ENCODE results near the gene PLA2G2C.

PLA2G2C gene

GRCh38 chr1:20183616-20184271 is 2.6 kb downstream of the PLA2G2C start:
- no peak for DNase-seq (ENCODE audit: low read depth)

DNA sequence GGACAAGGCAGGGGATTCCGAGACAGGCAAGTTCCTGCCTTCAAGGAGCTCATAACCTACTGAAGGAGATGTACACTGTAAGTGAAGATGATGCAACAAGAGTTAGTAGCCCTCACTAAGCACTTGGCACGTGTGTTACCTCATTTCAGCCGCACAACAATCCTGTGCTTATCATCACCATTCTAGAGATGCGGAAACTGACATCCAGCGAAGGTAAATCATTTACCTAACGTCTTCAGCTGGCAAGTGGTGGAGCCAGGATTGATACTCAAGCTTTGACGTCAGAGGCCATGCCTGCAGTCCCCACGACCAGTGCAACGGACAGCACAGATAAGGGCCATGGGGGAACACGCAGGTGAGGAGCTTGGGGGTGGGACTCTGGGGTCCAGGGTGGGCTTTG is 3.3 kb downstream of the PLA2G2C start:
- DNase-seq (ENCODE audit: low read depth) = no peak

- DNase-seq (ENCODE audit: low read depth) = no peak
Observed at GRCh38 chr1:20182415-20182814, 3.9 kb downstream of the PLA2G2C start.

DNA sequence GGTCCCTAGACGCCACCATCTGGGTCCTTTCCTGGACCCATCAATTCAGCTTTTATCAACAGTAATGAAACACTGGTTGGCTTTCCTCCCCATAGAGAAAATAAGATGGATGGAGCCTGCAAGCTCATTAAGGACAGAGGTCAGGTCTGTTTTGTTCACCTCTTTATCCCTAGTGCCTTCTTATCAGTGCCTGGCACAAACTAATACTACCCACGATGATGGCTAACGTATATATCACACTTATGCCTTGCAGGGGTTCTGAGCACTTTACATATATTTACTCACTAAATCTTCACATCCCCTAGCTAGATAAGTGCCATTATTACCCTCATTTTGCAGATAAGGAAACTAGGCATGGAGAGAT is 5.5 kb downstream of the PLA2G2C start:
- DNase-seq (ENCODE audit: low read depth) = no peak

GRCh38 chr1:20180129-20180843 is 6.0 kb downstream of the PLA2G2C start:
- DNase-seq (ENCODE audit: low read depth) = no peak

DNA sequence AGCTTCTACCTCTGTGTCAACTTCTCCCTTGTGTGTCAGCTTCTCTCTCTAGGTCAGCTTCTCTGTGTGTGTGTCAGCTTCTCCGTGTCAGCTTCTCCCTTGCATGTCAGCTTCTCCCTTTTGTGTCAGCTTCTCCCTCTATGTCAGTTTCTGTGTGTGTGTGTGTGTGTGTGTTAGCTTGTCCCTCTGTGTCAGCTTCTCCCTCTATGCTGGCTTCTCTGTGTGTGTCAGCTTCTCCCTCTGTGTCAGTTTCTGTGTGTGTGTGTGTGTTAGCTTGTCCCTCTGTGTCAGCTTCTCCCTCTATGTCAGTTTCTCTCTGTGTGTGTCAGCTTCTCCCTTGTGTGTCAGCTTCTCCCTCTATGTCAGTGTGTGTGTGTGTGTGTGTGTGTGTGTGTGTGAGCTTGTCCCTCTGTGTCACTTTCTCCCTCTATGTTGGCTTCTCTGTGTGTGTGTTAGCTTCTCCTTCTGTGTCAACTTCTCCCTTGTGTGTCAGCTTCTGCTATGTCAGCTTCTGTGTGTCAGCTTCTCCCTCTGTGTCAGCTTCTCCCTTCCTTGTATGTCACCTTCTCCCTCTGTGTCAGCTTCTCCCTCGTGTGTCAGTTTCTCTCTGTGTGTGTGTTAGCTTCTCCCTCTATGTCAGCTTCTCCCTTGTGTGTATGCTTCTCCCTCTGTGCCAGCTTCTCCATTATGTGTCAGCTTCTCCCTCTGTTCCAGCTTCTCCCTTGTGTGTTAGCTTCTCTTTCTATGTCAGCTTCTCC is 6.8 kb downstream of the PLA2G2C start:
- DNase-seq (ENCODE audit: low read depth) = no peak

- no peak for DNase-seq (ENCODE audit: low read depth)
Observed at GRCh38 chr1:20178634-20179370, 7.5 kb downstream of the PLA2G2C start.

DNA sequence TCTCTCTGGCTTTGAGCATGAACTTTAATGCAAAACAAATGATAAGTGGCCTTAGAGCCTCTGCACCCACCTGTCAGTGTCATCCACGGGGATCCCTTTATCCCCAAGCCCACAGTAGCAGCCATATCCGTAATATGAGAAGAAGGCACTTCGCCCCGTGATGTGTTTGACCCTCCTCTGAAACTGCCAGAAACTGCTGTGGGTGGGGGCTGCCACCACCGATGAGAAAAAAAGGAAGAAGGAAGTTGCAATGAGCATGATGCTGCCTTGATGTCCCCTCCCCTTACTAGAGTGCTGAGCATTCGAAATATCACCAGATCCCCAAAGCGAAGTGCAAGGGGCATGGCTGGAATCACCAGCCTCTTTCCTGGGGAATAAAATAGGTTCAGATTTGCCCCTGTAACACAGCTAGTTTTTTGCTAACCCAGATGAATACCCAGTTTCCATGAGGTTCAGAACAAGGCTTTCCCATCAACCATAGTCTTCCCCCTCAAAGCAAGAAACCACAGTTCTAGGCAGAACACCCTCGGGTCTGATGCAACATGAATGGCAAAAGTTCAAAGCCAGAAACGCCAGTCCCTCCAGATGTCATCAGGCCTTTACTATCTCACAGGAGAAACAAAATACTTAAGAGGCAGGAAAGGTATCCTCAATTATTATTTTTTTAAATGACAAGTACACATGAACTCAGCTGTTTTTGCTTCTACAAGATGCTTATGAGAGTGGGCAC is 11.2 kb downstream of the PLA2G2C start:
- no peak for DNase-seq (ENCODE audit: low read depth)

- no peak for DNase-seq (ENCODE audit: low read depth)
Observed at GRCh38 chr1:20172033-20172590, 14.2 kb downstream of the PLA2G2C start.

GRCh38 chr1:20169932-20170331 is 16.4 kb downstream of the PLA2G2C start:
- DNase-seq (ENCODE audit: low read depth) = no peak

DNA sequence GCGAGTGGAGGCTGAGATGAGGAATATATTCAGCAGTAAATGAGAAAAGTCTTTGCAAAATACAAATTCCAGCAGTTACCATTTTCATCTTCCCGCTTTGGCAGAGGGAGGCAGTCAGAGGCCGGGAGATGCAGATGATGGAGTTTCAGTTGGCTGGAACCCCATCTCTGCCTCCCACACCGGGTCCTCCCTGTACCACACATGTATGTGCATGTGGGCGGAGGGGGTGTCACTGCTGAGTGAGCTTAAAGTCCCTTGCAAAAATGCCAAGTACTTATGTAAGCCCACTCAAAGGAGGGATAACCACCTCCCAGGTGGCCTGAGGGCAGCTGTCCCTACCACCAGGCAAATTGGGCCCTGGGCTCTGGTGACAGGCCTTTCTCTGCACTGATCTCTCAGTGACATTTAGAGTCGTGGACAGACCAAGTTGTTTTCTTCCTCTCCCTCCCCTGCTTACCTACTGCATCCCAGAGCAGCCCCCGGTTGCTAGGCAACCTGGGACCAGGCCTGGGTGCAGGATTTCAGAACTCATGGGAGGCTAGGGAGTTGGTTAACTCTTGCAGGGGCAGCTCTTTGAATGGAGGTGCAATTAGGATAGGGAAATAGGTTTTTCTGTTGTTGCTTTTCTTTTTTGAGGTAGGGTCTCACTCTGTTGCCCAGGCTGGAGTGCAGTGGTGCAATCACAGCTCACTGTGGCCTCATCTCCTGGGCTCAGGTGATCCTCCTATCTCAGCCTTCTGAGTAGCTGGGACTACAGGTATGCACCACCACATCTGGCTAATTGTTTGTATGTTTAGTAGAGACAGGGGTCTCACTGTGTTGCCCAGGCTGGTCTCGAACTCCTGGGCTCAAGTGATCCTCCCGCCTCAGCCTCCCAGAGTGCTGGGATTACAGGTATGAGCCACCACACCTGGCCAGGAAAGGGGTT is 17.5 kb downstream of the PLA2G2C start:
- no peak for DNase-seq (ENCODE audit: low read depth)

- DNase-seq (ENCODE audit: low read depth) = no peak
Observed at GRCh38 chr1:20167126-20167525, 19.2 kb downstream of the PLA2G2C start.

DNA sequence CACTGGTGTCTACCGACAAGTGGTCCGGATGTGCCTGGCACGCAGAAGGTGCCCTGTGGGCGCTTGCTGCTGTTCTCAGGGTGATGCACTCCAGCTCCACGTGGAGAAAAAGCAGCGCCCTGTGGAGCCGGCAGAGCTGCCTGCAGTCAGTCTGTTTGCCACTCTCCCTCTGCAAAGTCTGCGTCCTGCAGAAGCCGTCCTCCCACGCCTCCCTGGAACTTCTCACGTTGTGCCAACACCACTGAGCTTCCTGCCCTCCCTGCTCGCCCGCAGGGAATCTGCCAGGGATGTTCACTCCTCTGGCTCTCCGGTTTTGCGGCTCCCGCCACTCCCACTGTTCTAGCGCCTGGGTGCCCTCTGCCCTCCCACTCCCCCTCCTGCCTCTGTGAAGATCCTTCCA is 20.3 kb downstream of the PLA2G2C start:
- DNase-seq (ENCODE audit: low read depth) = no peak

- no peak for DNase-seq (ENCODE audit: low read depth)
Observed at GRCh38 chr1:20165522-20165951, 20.8 kb downstream of the PLA2G2C start.

- DNase-seq (ENCODE audit: low read depth) = no peak
Observed at GRCh38 chr1:20164694-20165202, 21.6 kb downstream of the PLA2G2C start.

- DNase-seq (ENCODE audit: low read depth) = no peak
Observed at GRCh38 chr1:20160034-20160433, 26.3 kb downstream of the PLA2G2C start.

GRCh38 chr1:20158358-20159070 is 27.8 kb downstream of the PLA2G2C start:
- DNase-seq (ENCODE audit: low read depth) = no peak

DNA sequence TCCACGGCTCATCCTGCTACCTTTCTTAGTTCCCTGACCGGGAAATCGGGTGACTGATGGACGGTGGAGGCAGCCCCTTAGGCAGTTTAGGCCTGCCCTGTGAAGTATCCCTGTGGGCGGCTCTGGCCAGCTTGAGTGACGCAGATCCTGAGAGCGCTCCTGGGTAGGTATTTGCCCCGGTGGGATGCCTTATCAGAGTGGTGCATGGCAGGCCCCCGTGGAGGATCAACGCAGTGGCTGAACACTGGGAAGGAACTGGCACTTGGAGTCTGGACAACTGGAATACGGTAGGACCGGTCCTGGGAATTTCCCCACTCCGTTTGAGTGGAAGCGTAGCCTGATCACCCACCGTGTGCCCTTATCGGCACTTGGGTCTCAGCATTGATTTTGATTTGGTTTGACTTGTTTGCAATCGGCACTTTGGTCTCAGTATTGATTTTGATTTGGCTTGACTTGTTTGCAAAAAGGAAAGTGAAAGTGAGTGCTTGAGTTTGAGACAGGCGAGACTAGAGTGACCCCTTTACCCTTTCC is 32.0 kb downstream of the PLA2G2C start:
- DNase-seq (ENCODE audit: low read depth) = no peak

- no peak for DNase-seq (ENCODE audit: low read depth)
Observed at GRCh38 chr1:20153000-20153418, 33.3 kb downstream of the PLA2G2C start.

Data from T-helper 22 cell (primary cell).